Trophoblast cell (in vitro differentiated cells and primary cell): ENCODE data around the gene C1orf74.

ENCODE experiments used
- DNase-seq, 2 donors: peaks; one replicate each; pipeline ENCODE4 v3.0.0-alpha.2; 2016
- H2AFZ ChIP-seq: 2 replicates; pipeline ENCODE4 v1.6.1; 2013; ENCODE audit warnings: low read length, moderate library complexity, mild to moderate bottlenecking; ENCODE audit not compliant: insufficient read depth, poor library complexity
- H2AK5ac ChIP-seq: 2 replicates; pipeline ENCODE4 v1.6.1; 2013; ENCODE audit warnings: mild to moderate bottlenecking, low read length
- H2BK120ac ChIP-seq: 2 replicates; pipeline ENCODE4 v1.6.1; 2013; ENCODE audit warnings: low read length, mild to moderate bottlenecking, moderate library complexity; ENCODE audit not compliant: insufficient read depth, poor library complexity
- H2BK12ac ChIP-seq: 2 replicates; pipeline ENCODE4 v1.6.1; 2013; ENCODE audit warnings: mild to moderate bottlenecking, low read length, moderate library complexity
- H2BK5ac ChIP-seq: 2 replicates; pipeline ENCODE4 v1.6.1; 2013; ENCODE audit warnings: low read length, low read depth, moderate library complexity, mild to moderate bottlenecking; ENCODE audit not compliant: poor library complexity
- H3K14ac ChIP-seq: 2 replicates; pipeline ENCODE4 v1.6.1; 2013; ENCODE audit warnings: mild to moderate bottlenecking, low read length
- H3K18ac ChIP-seq: 2 replicates; pipeline ENCODE4 v1.6.1; 2013; ENCODE audit warnings: mild to moderate bottlenecking, low read length
- H3K23ac ChIP-seq: 2 replicates; pipeline ENCODE4 v1.6.1; 2013; ENCODE audit warnings: low read length
- H3K27ac ChIP-seq: 2 replicates; pipeline ENCODE4 v1.5.1; 2013; ENCODE audit warnings: low read depth, mild to moderate bottlenecking, inconsistent platforms, low read length, moderate library complexity
- H3K27me3 ChIP-seq: 2 replicates; pipeline ENCODE4 v1.6.1; 2013; ENCODE audit warnings: inconsistent platforms, mild to moderate bottlenecking, low read length, moderate library complexity; ENCODE audit not compliant: insufficient read depth
- H3K36me3 ChIP-seq, 2 experiments: 1 replicate in 1 of 2; 2 replicates in 1 of 2; pipeline ENCODE4 v1.6.1; 2013; ENCODE audit warnings: low read length in 2 of 2, mild to moderate bottlenecking in 2 of 2, moderate library complexity in 1 of 2; ENCODE audit not compliant: insufficient read depth in 2 of 2, control insufficient read depth in 1 of 2
- H3K4ac ChIP-seq: 2 replicates; pipeline ENCODE4 v1.6.1; 2013; ENCODE audit warnings: low read depth, mild to moderate bottlenecking, low read length, moderate library complexity
- H3K4me1 ChIP-seq, 2 experiments: 1 replicate in 1 of 2; 2 replicates in 1 of 2; pipeline ENCODE4 v1.6.1; 2013; ENCODE audit warnings: low read length in 2 of 2, mild to moderate bottlenecking in 2 of 2, moderate library complexity in 1 of 2; ENCODE audit not compliant: insufficient read depth in 2 of 2, control insufficient read depth in 1 of 2
- H3K4me2 ChIP-seq: 2 replicates; pipeline ENCODE4 v1.6.1; 2013; ENCODE audit warnings: inconsistent platforms, mild to moderate bottlenecking, low read length, moderate library complexity
- H3K4me3 ChIP-seq: 2 replicates; pipeline ENCODE4 v1.5.1; 2013; ENCODE audit warnings: mild to moderate bottlenecking, low read depth, low read length, inconsistent platforms
- H3K79me1 ChIP-seq: one replicate; pipeline ENCODE4 v1.6.1; 2013; ENCODE audit warnings: low read length
- H3K79me2 ChIP-seq: 2 replicates; pipeline ENCODE4 v1.6.1; 2013; ENCODE audit warnings: low read length, mild to moderate bottlenecking; ENCODE audit not compliant: control insufficient read depth, insufficient read depth, poor library complexity
- H3K9ac ChIP-seq: 2 replicates; pipeline ENCODE4 v1.6.1; 2013; ENCODE audit warnings: mild to moderate bottlenecking, low read length
- H3K9me3 ChIP-seq: 2 replicates; pipeline ENCODE4 v1.6.1; 2013; ENCODE audit warnings: low read depth, mild to moderate bottlenecking, control low read depth, inconsistent platforms, low read length; ENCODE audit not compliant: insufficient read depth
- H4K12ac ChIP-seq: 2 replicates; pipeline ENCODE4 v1.6.1; 2013; ENCODE audit warnings: low read depth, mild to moderate bottlenecking, low read length, moderate library complexity
- H4K8ac ChIP-seq: 2 replicates; pipeline ENCODE4 v1.6.1; 2013; ENCODE audit warnings: low read depth, mild to moderate bottlenecking, low read length, moderate library complexity
- H4K91ac ChIP-seq: one replicate; pipeline ENCODE4 v1.6.1; 2013; ENCODE audit warnings: low read depth, mild to moderate bottlenecking, low read length, moderate library complexity
- WGBS: extraction: QIAGEN DNeasy Blood & Tissue Kit; methylation state at CpG from one replicate; pipeline ENCODE4 v1.1.7; 2013; ENCODE audit warnings: missing lambda C conversion rate; ENCODE audit not compliant: insufficient read length, insufficient coverage; ENCODE audit errors: extremely low coverage; 5-methylcytosine and 5-hydroxymethylcytosine counted together

C1orf74 gene

DNA sequence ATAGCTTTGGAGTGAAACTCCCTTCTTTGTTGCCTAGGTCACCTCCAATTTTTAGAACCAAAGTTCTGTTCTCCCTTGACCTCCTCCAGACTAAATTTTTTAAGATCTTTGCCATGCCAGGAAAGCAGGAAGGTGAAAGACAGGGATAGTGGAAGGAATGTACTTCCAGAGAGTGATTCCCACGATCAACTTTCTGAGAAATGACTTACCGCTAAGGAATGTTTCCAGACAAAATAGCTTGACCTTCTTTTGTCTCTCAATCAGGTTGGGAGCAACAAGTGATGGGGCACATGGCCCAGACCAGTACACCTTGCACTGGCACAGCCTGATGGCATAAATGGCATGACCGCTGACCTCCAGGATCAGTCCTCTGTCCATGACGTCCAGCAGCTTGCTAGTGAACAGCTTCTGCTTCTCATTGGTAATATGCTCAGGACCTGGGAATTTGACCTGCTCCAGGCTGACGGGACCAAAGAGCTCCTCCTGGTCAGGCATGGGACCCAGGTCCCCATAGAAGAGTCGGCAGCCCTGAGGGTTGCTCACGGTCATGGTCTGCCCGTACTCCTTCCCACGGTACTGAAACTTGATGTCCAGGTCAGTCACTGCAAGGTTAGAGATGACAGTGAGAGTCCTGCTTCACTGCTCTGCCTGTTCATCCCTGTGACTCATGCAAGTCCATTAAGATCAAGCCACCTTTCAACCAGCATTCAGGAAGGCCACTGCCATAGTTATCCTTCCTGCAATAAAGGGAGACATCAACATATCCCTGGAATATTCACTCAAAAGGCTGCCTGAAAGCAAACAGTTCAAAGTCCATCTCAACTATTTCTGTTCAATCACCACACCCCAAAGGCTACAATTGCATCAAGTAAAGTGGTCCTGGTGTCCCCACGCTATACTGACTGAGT is 6.2 kb upstream of the C1orf74 start:
- no peak overlapping the region for H4K8ac ChIP-seq
- no peak overlapping the region for H2BK120ac ChIP-seq
- no peak overlapping the region for H3K14ac ChIP-seq
- H3K4me2 ChIP-seq = no peak overlapping the region
- H2AK5ac ChIP-seq = no peak overlapping the region
- no peak overlapping the region for H3K9ac ChIP-seq
- WGBS = no CpG with 5 or more reads among the region's 10 CpGs
- no peak overlapping the region for H3K4ac ChIP-seq
- H3K4me3 ChIP-seq = no peak overlapping the region
- H3K9me3 ChIP-seq = no peaks in the 10 kb centered on the region
- H3K79me2 ChIP-seq = no peaks in the 10 kb centered on the region
- H3K79me1 ChIP-seq = no peaks in the 10 kb centered on the region
- H3K36me3 ChIP-seq = peaks cover 20 to 47% of the 10 kb centered on the region in 2 experiments
- H2BK5ac ChIP-seq = no peak overlapping the region
- no peak overlapping the region for H2AFZ ChIP-seq
- no peaks in the 10 kb centered on the region for H3K27me3 ChIP-seq
- H3K18ac ChIP-seq = no peak overlapping the region
- peak overlapping the region; percentile 5 for H2BK12ac ChIP-seq
- peaks cover 5 to 8% of the 10 kb centered on the region in 2 experiments for H3K4me1 ChIP-seq
- no peak overlapping the region for H3K23ac ChIP-seq
- DNase-seq = no peak
- H4K12ac ChIP-seq = no peak overlapping the region
- peak overlapping the region; percentile 36 for H3K27ac ChIP-seq
- H4K91ac ChIP-seq = peak overlapping the region; percentile 20

DNA sequence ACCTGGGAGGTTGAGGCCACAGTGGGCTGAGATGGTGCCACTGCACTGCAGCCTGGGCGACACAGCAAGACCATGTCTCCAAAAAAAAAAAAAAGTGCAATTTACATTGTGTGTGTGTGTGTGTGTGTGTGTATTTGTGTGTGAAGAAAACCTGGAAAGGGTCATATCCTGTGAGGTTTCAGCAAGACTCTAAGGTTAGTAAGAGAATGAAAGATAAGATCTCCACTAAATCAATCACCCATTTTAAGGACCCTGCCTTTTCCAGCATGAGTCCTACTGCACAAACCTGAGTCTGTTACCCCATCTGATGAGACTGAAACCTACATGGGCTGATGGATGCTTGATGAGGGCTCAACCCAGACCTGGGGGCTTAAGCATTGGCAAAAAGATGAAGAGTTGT is 4.9 kb upstream of the C1orf74 start:
- Histone ChIP-seq H4K91ac (no peak overlapping the region), H4K8ac (no peak overlapping the region), H3K9me3 (no peaks in the 10 kb centered on the region), H3K79me2 (no peaks in the 10 kb centered on the region), H3K14ac (no peak overlapping the region), H3K18ac (no peak overlapping the region), H2AFZ (no peak overlapping the region), H3K23ac (no peak overlapping the region), H3K27me3 (no peaks in the 10 kb centered on the region), H3K4me2 (no peak overlapping the region), H4K12ac (no peak overlapping the region), H3K36me3 (peaks cover 15 to 37% of the 10 kb centered on the region in 2 experiments), H3K79me1 (peaks cover 1% of the 10 kb centered on the region), H3K4me1 (peaks cover 5 to 11% of the 10 kb centered on the region in 2 experiments), H2BK12ac (no peak overlapping the region), H3K4ac (no peak overlapping the region), H2AK5ac (no peak overlapping the region), H2BK5ac (no peak overlapping the region), H2BK120ac (no peak overlapping the region), H3K27ac (no peak overlapping the region), H3K9ac (no peak overlapping the region), H3K4me3 (no peak overlapping the region)
- no peak for DNase-seq
- no CpG with 5 or more reads among the region's 1 CpG for WGBS

DNA sequence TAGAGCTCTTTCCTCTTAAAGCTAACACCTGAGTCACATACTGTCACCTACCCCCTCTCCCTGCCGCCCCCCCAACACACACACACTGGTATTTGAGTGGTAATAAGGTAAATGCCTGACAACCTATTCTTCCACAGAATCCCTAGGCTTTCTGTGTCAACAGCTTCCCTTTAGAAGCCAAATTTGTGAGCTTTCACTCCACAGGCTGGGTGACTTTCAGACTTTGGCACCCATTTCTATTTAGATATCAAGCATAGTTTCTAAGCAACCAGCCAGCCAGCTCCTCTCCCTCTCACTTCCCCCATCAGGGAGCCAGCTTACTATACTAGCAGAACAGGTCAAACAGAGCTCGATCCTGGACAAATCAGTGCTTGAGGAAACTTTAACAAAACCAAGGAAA is 3.2 kb upstream of the C1orf74 start:
- H3K36me3 ChIP-seq = peaks cover 19 to 41% of the 10 kb centered on the region in 2 experiments
- WGBS = no CpG with 5 or more reads among the region's 2 CpGs
- H3K14ac ChIP-seq = no peak overlapping the region
- H4K8ac ChIP-seq = no peak overlapping the region
- no peak for DNase-seq
- no peak overlapping the region for H3K18ac ChIP-seq
- H3K9me3 ChIP-seq = no peaks in the 10 kb centered on the region
- H3K4me2 ChIP-seq = no peak overlapping the region
- H3K9ac ChIP-seq = no peak overlapping the region
- H3K27ac ChIP-seq = no peak overlapping the region
- H2AFZ ChIP-seq = no peak overlapping the region
- H3K4me1 ChIP-seq = peaks cover 12 to 17% of the 10 kb centered on the region in 2 experiments
- H2BK12ac ChIP-seq = no peak overlapping the region
- no peak overlapping the region for H2BK120ac ChIP-seq
- H4K91ac ChIP-seq = no peak overlapping the region
- H2AK5ac ChIP-seq = no peak overlapping the region
- H3K4me3 ChIP-seq = no peak overlapping the region
- peaks cover 1% of the 10 kb centered on the region for H3K79me1 ChIP-seq
- H3K4ac ChIP-seq = no peak overlapping the region
- H3K79me2 ChIP-seq = no peaks in the 10 kb centered on the region
- no peak overlapping the region for H4K12ac ChIP-seq
- H3K23ac ChIP-seq = no peak overlapping the region
- H3K27me3 ChIP-seq = no peaks in the 10 kb centered on the region
- no peak overlapping the region for H2BK5ac ChIP-seq

DNA sequence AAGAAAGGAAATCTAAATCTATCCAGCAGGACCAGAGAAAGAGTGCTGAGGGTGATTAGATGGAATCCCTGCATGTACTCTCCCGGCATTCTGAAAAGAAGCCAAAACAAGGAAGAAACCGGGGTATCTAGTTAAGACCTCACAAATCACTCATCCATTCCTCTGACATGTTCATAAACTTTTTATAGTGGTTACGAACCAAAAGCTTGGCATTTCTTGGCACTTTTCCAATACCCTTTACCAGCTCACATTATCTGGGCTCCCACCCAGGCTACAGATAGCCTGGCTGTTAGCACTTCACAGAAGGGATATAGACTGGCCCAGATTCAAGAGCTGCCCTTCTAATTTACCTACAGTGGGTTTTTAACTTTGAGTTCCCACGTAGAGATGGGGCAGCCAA is 1.8 kb upstream of the C1orf74 start:
- Histone ChIP-seq H3K18ac (no peak overlapping the region), H3K9me3 (no peaks in the 10 kb centered on the region), H2BK120ac (no peak overlapping the region), H3K4me2 (no peak overlapping the region), H3K14ac (no peak overlapping the region), H3K27ac (no peak overlapping the region), H2BK12ac (no peak overlapping the region), H2AFZ (no peak overlapping the region), H2AK5ac (no peak overlapping the region), H4K8ac (no peak overlapping the region), H2BK5ac (no peak overlapping the region), H4K12ac (no peak overlapping the region), H3K36me3 (peaks cover 17 to 32% of the 10 kb centered on the region in 2 experiments), H3K23ac (no peak overlapping the region), H3K4me3 (no peak overlapping the region), H3K27me3 (no peaks in the 10 kb centered on the region), H3K79me2 (no peaks in the 10 kb centered on the region), H3K9ac (no peak overlapping the region), H4K91ac (no peak overlapping the region), H3K4ac (no peak overlapping the region), H3K79me1 (peaks cover 1% of the 10 kb centered on the region), H3K4me1 (peaks cover 15 to 18% of the 10 kb centered on the region in 2 experiments)
- no peak for DNase-seq
- no CpG with 5 or more reads among the region's 4 CpGs for WGBS
